Ascending aorta (tissue), 2 donors: ENCODE measurements around the gene YTHDF1. TPM values are rescaled to one million over a fixed set of nuclear protein-coding genes. Genes with fewer than 3 reads are reported as not detected.

Source experiments
- DNase-seq, 2 donors: peaks; one replicate each; pipeline ENCODE4 v3.0.0-alpha.2; 2019; ENCODE audit warnings: low spot score in 2 of 2
- H3K27ac ChIP-seq, 2 donors: fragments of 200-600 bp; sonication (generic); one replicate each; pipeline ENCODE4 v1.5.1; 2016 to 2017; ENCODE audit warnings: mild to moderate bottlenecking in 1 of 2
- H3K27me3 ChIP-seq: fragments of 200-600 bp; sonication (generic); one replicate; pipeline ENCODE4 v1.5.1; 2017
- H3K36me3 ChIP-seq, 2 donors: fragments of 200-600 bp; sonication (generic); one replicate each; pipeline ENCODE4 v1.5.1; 2016
- H3K4me1 ChIP-seq, 2 donors: fragments of 200-600 bp; sonication (generic); one replicate each; pipeline ENCODE4 v1.5.1; 2016 to 2017; ENCODE audit warnings: mild to moderate bottlenecking in 1 of 2
- H3K4me3 ChIP-seq, 2 donors: fragments of 200-600 bp; sonication (generic); one replicate each; pipeline ENCODE4 v1.5.1; 2016 to 2017; ENCODE audit warnings: mild to moderate bottlenecking in 1 of 2
- H3K9me3 ChIP-seq, 2 donors: fragments of 200-600 bp; sonication (generic); one replicate each; pipeline ENCODE4 v1.5.1; 2016
- CTCF ChIP-seq, 3 experiments: fragments of 200-600 bp in 2 of 3; fragments of 450-650 bp in 1 of 3; sonication (generic) in 2 of 3; IDR thresholded peaks; one replicate each; pipeline ENCODE4 v1.5.1; 2016 to 2019; ENCODE audit warnings: antibody characterized with exemption in 3 of 3, mild to moderate bottlenecking in 1 of 3, moderate library complexity in 1 of 3
- intact Hi-C: fragments of 100-400 bp; cut with DNase I; formaldehyde crosslinking; loops from one replicate; pipeline ENCODE4 v1.15.1; 2023
- total RNA-seq: library from RNA; depleted of rRNA; stranded (reverse); fragments of >200 nt; gene quantifications from one replicate; pipeline ENCODE4 v1.1.0, GENCODE V29; 2016

YTHDF1 gene
- total RNA-seq, 1 donor from 2014 or later: 14.2 TPM

- no peak overlapping the region for H3K27ac ChIP-seq
- H3K36me3 ChIP-seq: no peaks in the 10 kb centered on the region
- DNase-seq: no peak
- intact Hi-C loops: no loop called here
- H3K9me3 ChIP-seq: no peaks in the 10 kb centered on the region
- H3K4me1 ChIP-seq: no peaks in the 10 kb centered on the region
- TF ChIP-seq CTCF (IDR thresholded peaks at IDR 0.05): no peak
- no peak overlapping the region for H3K4me3 ChIP-seq
- H3K27me3 ChIP-seq: no peaks in the 10 kb centered on the region
Measured at GRCh38 chr20:63189322-63189642, 26.6 kb downstream of the YTHDF1 start.

- H3K4me1 ChIP-seq: no peaks in the 10 kb centered on the region
- no peaks in the 10 kb centered on the region for H3K36me3 ChIP-seq
- intact Hi-C loops: no loop called here
- no peak overlapping the region for H3K27ac ChIP-seq
- no peak for DNase-seq
- no peak for TF ChIP-seq CTCF (IDR thresholded peaks at IDR 0.05)
- no peaks in the 10 kb centered on the region for H3K27me3 ChIP-seq
- H3K4me3 ChIP-seq: no peak overlapping the region
- no peaks in the 10 kb centered on the region for H3K9me3 ChIP-seq
Measured at GRCh38 chr20:63188641-63189321, 27.1 kb downstream of the YTHDF1 start.

GRCh38 chr20:63188159-63188442 is 27.8 kb downstream of the YTHDF1 start:
- intact Hi-C loops: no loop called here
- Histone ChIP-seq H3K4me3 (no peak overlapping the region), H3K36me3 (no peaks in the 10 kb centered on the region), H3K27ac (no peak overlapping the region), H3K27me3 (no peaks in the 10 kb centered on the region), H3K9me3 (no peaks in the 10 kb centered on the region), H3K4me1 (no peaks in the 10 kb centered on the region)
- TF ChIP-seq CTCF (IDR thresholded peaks at IDR 0.05): no peak
- no peak for DNase-seq

- intact Hi-C loops: no loop called here
- H3K4me1 ChIP-seq: no peaks in the 10 kb centered on the region
- H3K36me3 ChIP-seq: no peaks in the 10 kb centered on the region
- no peak for DNase-seq
- H3K27me3 ChIP-seq: no peaks in the 10 kb centered on the region
- TF ChIP-seq CTCF (IDR thresholded peaks at IDR 0.05): no peak
- no peaks in the 10 kb centered on the region for H3K9me3 ChIP-seq
- no peak overlapping the region for H3K27ac ChIP-seq
- H3K4me3 ChIP-seq: no peak overlapping the region
Measured at GRCh38 chr20:63187338-63188158, 28.4 kb downstream of the YTHDF1 start.

- Histone ChIP-seq H3K9me3 (no peaks in the 10 kb centered on the region), H3K4me3 (no peak overlapping the region), H3K36me3 (no peaks in the 10 kb centered on the region), H3K27me3 (no peaks in the 10 kb centered on the region), H3K4me1 (no peaks in the 10 kb centered on the region), H3K27ac (no peak overlapping the region)
- intact Hi-C loops: no loop called here
- TF ChIP-seq CTCF (IDR thresholded peaks at IDR 0.05): no peak
- DNase-seq: no peak
Measured at GRCh38 chr20:63186528-63187316, 29.2 kb downstream of the YTHDF1 start.
